ENCODE data around the gene NRBF2.
"Not testable (repeated sequence)": the region's sequence is repeated elsewhere in the genome, so short reads cannot be mapped to it uniquely, and the experiment has no call there.

Gene NRBF2

GRCh38 chr10:63145782-63146181 is 12.7 kb downstream of the NRBF2 start:
- DNase-seq (ENCODE audit: extremely low spot score), result no peak
- ChIA-PET CTCF (interaction anchor here (1.6 kb wide), 1 partner anchor 10 kb away, joined by 4 read pairs; no protein-coding TSS in a partner anchor), POLR2A (interaction anchor here (0.9 kb wide), 1 partner anchor 13 kb away, joined by 3 read pairs; the partner anchor contains the start of gene NRBF2)
- TF ChIP-seq, protein P1, sequence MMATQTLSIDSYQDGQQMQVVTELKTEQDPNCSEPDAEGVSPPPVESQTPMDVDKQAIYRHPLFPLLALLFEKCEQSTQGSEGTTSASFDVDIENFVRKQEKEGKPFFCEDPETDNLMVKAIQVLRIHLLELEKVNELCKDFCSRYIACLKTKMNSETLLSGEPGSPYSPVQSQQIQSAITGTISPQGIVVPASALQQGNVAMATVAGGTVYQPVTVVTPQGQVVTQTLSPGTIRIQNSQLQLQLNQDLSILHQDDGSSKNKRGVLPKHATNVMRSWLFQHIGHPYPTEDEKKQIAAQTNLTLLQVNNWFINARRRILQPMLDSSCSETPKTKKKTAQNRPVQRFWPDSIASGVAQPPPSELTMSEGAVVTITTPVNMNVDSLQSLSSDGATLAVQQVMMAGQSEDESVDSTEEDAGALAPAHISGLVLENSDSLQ (IDR thresholded peaks at IDR 0.05), result no peak
- TF ChIP-seq ELF4 (IDR thresholded peaks at IDR 0.05) (no peak), TARDBP (IDR thresholded peaks at IDR 0.05) (no peak)

- ChIA-PET CTCF (interaction anchor here (0.6 to 1.6 kb wide), 2 partner anchors 10 to 56 kb away, joined by 3 to 4 read pairs; no protein-coding TSS in a partner anchor), POLR2A (no interaction called here)
- no peak for DNase-seq (ENCODE audit: extremely low spot score)
- TF ChIP-seq SP1 (IDR thresholded peaks at IDR 0.05), result no peak
- no peak for TF ChIP-seq ARNT (IDR thresholded peaks at IDR 0.05)
- TF ChIP-seq ZNF384 (IDR thresholded peaks at IDR 0.05), result no peak
Observed at GRCh38 chr10:63146503-63146902, 13.4 kb downstream of the NRBF2 start.

GRCh38 chr10:63150745-63151144 is 17.6 kb downstream of the NRBF2 start:
- CTCF ChIA-PET, result interaction anchor here (0.6 kb wide), 1 partner anchor 724 kb away, joined by 3 read pairs; no protein-coding TSS in a partner anchor
- no peak for DNase-seq (ENCODE audit: extremely low spot score)
- POLR2A ChIA-PET, result no interaction called here

DNA sequence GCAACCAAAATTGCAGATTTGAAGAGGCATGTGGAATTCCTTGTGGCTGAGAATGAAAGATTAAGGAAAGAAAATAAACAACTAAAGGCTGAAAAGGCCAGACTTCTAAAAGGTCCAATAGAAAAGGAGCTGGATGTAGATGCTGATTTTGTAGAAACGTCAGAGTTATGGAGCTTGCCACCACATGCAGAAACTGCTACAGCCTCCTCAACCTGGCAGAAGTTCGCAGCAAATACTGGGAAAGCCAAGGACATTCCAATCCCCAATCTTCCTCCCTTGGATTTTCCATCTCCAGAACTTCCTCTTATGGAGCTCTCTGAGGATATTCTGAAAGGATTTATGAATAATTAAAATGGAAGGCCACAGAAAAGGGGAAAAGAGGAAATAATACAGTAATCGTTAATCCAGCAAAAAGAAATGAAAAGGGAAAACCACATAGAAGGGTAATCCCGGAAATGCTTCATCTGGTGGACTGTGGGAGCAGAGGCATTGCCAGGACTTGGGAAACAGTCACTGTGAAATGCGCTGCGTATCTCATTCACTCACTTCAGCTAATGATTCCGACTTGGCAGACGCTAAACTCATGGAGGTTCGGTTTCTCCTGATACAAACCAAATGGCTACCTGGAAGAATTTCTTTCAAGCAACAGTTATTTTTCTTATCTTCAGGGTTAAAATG is 20.9 kb downstream of the NRBF2 start:
- POLR2A ChIA-PET; CTCF ChIA-PET; DNase-seq (ENCODE audit: extremely low spot score): not testable (repeated sequence)

More at GRCh38 chr10:63150745-63151144, 17.6 kb downstream of the NRBF2 start:
- TF ChIP-seq FOXA1 (IDR thresholded peaks at IDR 0.05), result no peak
- no peak for TF ChIP-seq CTBP1 (IDR thresholded peaks at IDR 0.05; ENCODE audit: borderline replicate concordance)
- TF ChIP-seq BHLHE40 (IDR thresholded peaks at IDR 0.05; ENCODE audit: borderline replicate concordance), result no peak
- TF ChIP-seq NFRKB (IDR thresholded peaks at IDR 0.05), result no peak
- TF ChIP-seq L3MBTL2 (conservative IDR thresholded peaks at IDR 0.05), result no peak
- TF ChIP-seq SUZ12 (IDR thresholded peaks at IDR 0.05), result no peak

GRCh38 chr10:63154546-63155387 is 21.6 kb downstream of the NRBF2 start:
- ChIA-PET CTCF (no interaction called here), POLR2A (no interaction called here)
- TF ChIP-seq FOXK2 (IDR thresholded peaks at IDR 0.05), result no peak
- TF ChIP-seq ARNT (IDR thresholded peaks at IDR 0.05), result no peak
- TF ChIP-seq SP1 (IDR thresholded peaks at IDR 0.05), result no peak
- no peak for TF ChIP-seq CTBP1 (IDR thresholded peaks at IDR 0.05; ENCODE audit: borderline replicate concordance)
- DNase-seq (ENCODE audit: extremely low spot score), result no peak

DNA sequence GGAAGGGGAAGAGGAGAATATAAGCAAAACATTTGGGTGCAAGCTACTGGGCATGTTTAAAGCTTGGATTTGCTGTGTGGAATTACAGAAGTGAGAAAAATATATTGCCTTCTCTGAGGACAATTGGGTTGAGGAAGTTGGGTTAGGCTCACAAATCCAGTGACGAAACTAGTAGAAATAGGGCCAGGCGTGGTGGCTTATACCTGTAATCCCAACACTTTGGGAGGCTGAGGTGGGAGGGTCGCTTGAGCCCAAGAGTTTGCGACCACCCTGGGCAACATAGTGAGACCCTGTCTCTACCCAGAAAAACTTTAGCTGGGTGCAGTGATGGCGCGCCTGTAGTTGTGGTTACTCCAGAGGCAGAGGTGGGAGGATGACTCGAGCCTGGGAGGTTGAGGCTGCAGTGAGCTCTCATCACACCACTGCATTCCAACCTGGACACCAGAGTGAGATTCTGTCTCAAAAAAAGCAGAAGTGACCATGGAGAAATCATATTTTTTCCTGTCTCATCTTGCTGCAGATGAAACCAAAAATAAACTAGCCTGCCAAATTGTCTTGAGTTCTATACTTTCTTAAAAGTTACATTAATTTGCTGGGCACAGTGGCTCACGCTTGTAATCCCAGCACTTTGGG is 22.4 kb downstream of the NRBF2 start:
- no peak for DNase-seq (ENCODE audit: extremely low spot score)
- ChIA-PET CTCF (interaction anchor here (1.7 kb wide), 1 partner anchor 9 kb away, joined by 4 read pairs; no protein-coding TSS in a partner anchor), POLR2A (no interaction called here)
- TF ChIP-seq, protein P1 (IDR thresholded peaks at IDR 0.05), result no peak
- TF ChIP-seq LEF1 (IDR thresholded peaks at IDR 0.05; ENCODE audit: borderline replicate concordance), result no peak
- TF ChIP-seq SP1 (IDR thresholded peaks at IDR 0.05), result no peak
- no peak for TF ChIP-seq TARDBP (IDR thresholded peaks at IDR 0.05)
- TF ChIP-seq ELF4 (IDR thresholded peaks at IDR 0.05), result no peak
- TF ChIP-seq CTBP1 (IDR thresholded peaks at IDR 0.05; ENCODE audit: borderline replicate concordance), result no peak
- no peak for TF ChIP-seq SUZ12 (IDR thresholded peaks at IDR 0.05)
- no peak for TF ChIP-seq ARNT (IDR thresholded peaks at IDR 0.05)
- TF ChIP-seq ZNF384 (IDR thresholded peaks at IDR 0.05), result no peak
- no peak for TF ChIP-seq FOXA1 (IDR thresholded peaks at IDR 0.05)
- TF ChIP-seq NFRKB (IDR thresholded peaks at IDR 0.05), result no peak
- no peak for TF ChIP-seq FOXM1 (IDR thresholded peaks at IDR 0.05; ENCODE audit: borderline replicate concordance)
- TF ChIP-seq FOXK2 (IDR thresholded peaks at IDR 0.05), result no peak
- no peak for TF ChIP-seq HDGF (IDR thresholded peaks at IDR 0.05; ENCODE audit: borderline replicate concordance)
- no peak for TF ChIP-seq BHLHE40 (IDR thresholded peaks at IDR 0.05; ENCODE audit: borderline replicate concordance)

- ChIA-PET POLR2A (interaction anchor here (1.2 kb wide), 1 partner anchor 475 kb away, joined by 4 read pairs; no protein-coding TSS in a partner anchor), CTCF (interaction anchor here (0.7 to 1.7 kb wide), 3 partner anchors 10 to 718 kb away, joined by 3 to 4 read pairs (median 3); no protein-coding TSS in a partner anchor)
- DNase-seq (ENCODE audit: extremely low spot score), result no peak
- TF ChIP-seq NFRKB (IDR thresholded peaks at IDR 0.05), result no peak
- no peak for TF ChIP-seq SP1 (IDR thresholded peaks at IDR 0.05)
- no peak for TF ChIP-seq LEF1 (IDR thresholded peaks at IDR 0.05; ENCODE audit: borderline replicate concordance)
- no peak for TF ChIP-seq SUZ12 (IDR thresholded peaks at IDR 0.05)
Observed at GRCh38 chr10:63156236-63156635, 23.1 kb downstream of the NRBF2 start.
